HepG2 (cell line): ENCODE results near the gene RBM12. TPM values are rescaled to one million over a fixed set of nuclear protein-coding genes. Genes with fewer than 3 reads are reported as not detected.

Experiments used
- ATF4 ChIP-seq, 2 experiments: fragments of 450-650 bp in 1 of 2; sonication (generic) in 1 of 2; formaldehyde crosslinking; IDR thresholded peaks; 2 replicates each; pipeline versions ENCODE4 v1.5.0 to v1.8.0; 2020 to 2022; ENCODE audit warnings: mild to moderate bottlenecking in 1 of 2, missing genetic modification reagents in 1 of 2
- CBX2 ChIP-seq, 2 experiments: fragments of 200-600 bp in 1 of 2; sonication (generic); formaldehyde crosslinking in 1 of 2; IDR thresholded peaks; 2 replicates each; pipeline versions ENCODE4 v1.7.0 to v1.8.1; 2018 to 2022; ENCODE audit warnings: low read depth in 2 of 2, low read length in 1 of 2, mild to moderate bottlenecking in 1 of 2, missing genetic modification reagents in 1 of 2
- E2F2 ChIP-seq: sonication (generic); formaldehyde crosslinking; IDR thresholded peaks from 2 replicates; pipeline ENCODE4 v1.4.0; 2020; ENCODE audit warnings: missing genetic modification reagents, borderline replicate concordance
- GABPB1 ChIP-seq: IDR thresholded peaks from 2 replicates; pipeline ENCODE4 v1.6.1; 2016; ENCODE audit warnings: mild to moderate bottlenecking, missing genetic modification reagents, moderate library complexity, missing compliant biosample characterization
- HBP1 ChIP-seq: IDR thresholded peaks from 2 replicates; pipeline ENCODE4 v1.6.1; 2016; ENCODE audit warnings: low read depth, control low read depth
- HIVEP1 ChIP-seq: sonication (generic); formaldehyde crosslinking; IDR thresholded peaks from 2 replicates; pipeline ENCODE4 v1.4.0; 2020; ENCODE audit warnings: mild to moderate bottlenecking, missing genetic modification reagents
- HNRNPK ChIP-seq: fragments of 200-400 bp; formaldehyde crosslinking; IDR thresholded peaks from 2 replicates; pipeline ENCODE4 v1.6.1; 2018; ENCODE audit warnings: low read length, low read depth, moderate library complexity, mild to moderate bottlenecking; ENCODE audit not compliant: poor library complexity, severe bottlenecking
- KDM6A ChIP-seq: IDR thresholded peaks from 2 replicates; pipeline ENCODE4 v1.6.1; 2016; ENCODE audit warnings: low read depth
- MAFG ChIP-seq: sonication (generic); formaldehyde crosslinking; IDR thresholded peaks from 2 replicates; pipeline ENCODE4 v1.5.1; 2020; ENCODE audit warnings: mild to moderate bottlenecking, missing genetic modification reagents
- MIER3 ChIP-seq: IDR thresholded peaks from 2 replicates; pipeline ENCODE4 v1.6.1; 2016; ENCODE audit warnings: missing compliant biosample characterization, borderline replicate concordance
- NAIF1 ChIP-seq: sonication (generic); formaldehyde crosslinking; IDR thresholded peaks from 2 replicates; pipeline ENCODE4 v1.5.0; 2020; ENCODE audit warnings: mild to moderate bottlenecking, missing genetic modification reagents, borderline replicate concordance
- NCOA5 ChIP-seq: sonication (generic); formaldehyde crosslinking; IDR thresholded peaks from 2 replicates; pipeline ENCODE4 v1.4.0; 2020; ENCODE audit warnings: missing genetic modification reagents
- NFIB ChIP-seq: sonication (generic); formaldehyde crosslinking; IDR thresholded peaks from 2 replicates; pipeline ENCODE4 v1.9.0; 2021; ENCODE audit warnings: missing genetic modification reagents, mild to moderate bottlenecking, borderline replicate concordance
- NR2C2 ChIP-seq: sonication (generic); formaldehyde crosslinking; IDR thresholded peaks from 2 replicates; pipeline ENCODE4 v1.4.0; 2020; ENCODE audit warnings: missing genetic modification reagents, mild to moderate bottlenecking, moderate library complexity, borderline replicate concordance
- PHF8 ChIP-seq: sonication (generic); formaldehyde crosslinking; IDR thresholded peaks from 2 replicates; pipeline ENCODE4 v1.5.0; 2020; ENCODE audit warnings: missing genetic modification reagents
- PITX1 ChIP-seq: sonication (generic); formaldehyde crosslinking; IDR thresholded peaks from 2 replicates; pipeline ENCODE4 v1.5.1; 2020; ENCODE audit warnings: mild to moderate bottlenecking, missing genetic modification reagents
- SIN3A ChIP-seq: IDR thresholded peaks from 2 replicates; pipeline ENCODE4 v1.6.1; 2011; ENCODE audit warnings: low read depth, mild to moderate bottlenecking, control low read depth, low read length, borderline replicate concordance
- SOX5 ChIP-seq: IDR thresholded peaks from 2 replicates; pipeline ENCODE4 v1.6.1; 2016; ENCODE audit warnings: borderline replicate concordance
- ZFY ChIP-seq: sonication (generic); formaldehyde crosslinking; IDR thresholded peaks from 2 replicates; pipeline ENCODE4 v1.4.0; 2020; ENCODE audit warnings: missing genetic modification reagents
- ZNF33A ChIP-seq: sonication (generic); formaldehyde crosslinking; IDR thresholded peaks from 2 replicates; pipeline ENCODE4 v1.5.1; 2020; ENCODE audit warnings: missing genetic modification reagents, mild to moderate bottlenecking, moderate library complexity, borderline replicate concordance
- ZNF343 ChIP-seq: sonication (generic); formaldehyde crosslinking; IDR thresholded peaks from 2 replicates; pipeline ENCODE4 v1.4.0; 2020; ENCODE audit warnings: mild to moderate bottlenecking, missing genetic modification reagents
- ZSCAN29 ChIP-seq: sonication (generic); formaldehyde crosslinking; conservative IDR thresholded peaks from 2 replicates; pipeline ENCODE4 v1.4.0; 2020; ENCODE audit warnings: mild to moderate bottlenecking, missing genetic modification reagents
- ZSCAN5A ChIP-seq: sonication (generic); formaldehyde crosslinking; IDR thresholded peaks from 2 replicates; pipeline ENCODE4 v1.8.0; 2022; ENCODE audit warnings: mild to moderate bottlenecking, missing genetic modification reagents, borderline replicate concordance
- polyA plus RNA-seq, 8 experiments: library from polyadenylated mRNA; depleted of rRNA in 3 of 8; stranded (reverse) in 7 of 8; unstranded in 1 of 8; fragments of >200 nt; fragmentation: Illumina TruSeq in 4 of 8; extraction: Trizol in 4 of 8; gene quantifications; 2 replicates each; pipeline versions ENCODE4 v1.2.1 to v1.2.3, GENCODE V29; 2011 to 2016; ENCODE audit warnings: low read depth in 4 of 8, missing spikeins in 1 of 8, mixed read lengths in 1 of 8; ENCODE audit not compliant: insufficient read depth in 1 of 8
- total RNA-seq, 5 experiments: library from RNA; depleted of rRNA; stranded (reverse); fragments of >200 nt; fragmentation: Illumina TruSeq; extraction: Trizol; gene quantifications; 2 replicates each; pipeline ENCODE4 v1.2.3, GENCODE V29; 2016; ENCODE audit warnings: low read depth in 1 of 5

Gene RBM12
- total and polyA plus RNA-seq, 2 of the 13 experiments (the other 11 are each of a cell fraction or from before 2014, with no cell fraction given) = 97.9 to 104 TPM

- TF ChIP-seq NCOA5 (CRISPR knock-in tag) = no peak
- peak; percentile 99 for TF ChIP-seq ZNF33A
- TF ChIP-seq NAIF1 (CRISPR knock-in tag) = peak; percentile 93
- TF ChIP-seq ZSCAN5A (CRISPR knock-in tag) = peak; percentile 88; the same call in 1 of the 2 replicates
- no peak for TF ChIP-seq KDM6A (CRISPR knock-in tag)
- peak; percentile 79 for TF ChIP-seq GABPB1 (CRISPR knock-in tag)
- peak in 1 of 2 experiments; percentile 84; a peak in 2 of 4 replicates for TF ChIP-seq ATF4 (CRISPR knock-in tag; IDR thresholded peaks at IDR 0.05)
- peak; percentile 81 for TF ChIP-seq PHF8 (CRISPR knock-in tag)
- peak; percentile 22; the same call in 1 of the 2 replicates for TF ChIP-seq SIN3A
- TF ChIP-seq PITX1 (CRISPR knock-in tag) = peak; percentile 89
- no peak for TF ChIP-seq HBP1 (CRISPR knock-in tag)
- TF ChIP-seq HIVEP1 (CRISPR knock-in tag) = peak; percentile 81; the same call in 1 of the 2 replicates
- no peak for TF ChIP-seq NFIB (CRISPR knock-in tag)
- peak; percentile 78 for TF ChIP-seq MAFG
- peak; percentile 98; the same call in 1 of the 2 replicates for TF ChIP-seq E2F2 (CRISPR knock-in tag)
- TF ChIP-seq ZFY (CRISPR knock-in tag) = peak; percentile 94
- no peak for TF ChIP-seq ZSCAN29 (CRISPR knock-in tag)
- no peak for TF ChIP-seq SOX5 (CRISPR knock-in tag)
- peak; percentile 82; the same call in 1 of the 2 replicates for TF ChIP-seq ZNF343 (CRISPR knock-in tag)
- TF ChIP-seq CBX2 (IDR thresholded peaks at IDR 0.05; ENCODE audit: low read depth, low read length) = no peak
- peak; percentile 99 for TF ChIP-seq CBX2 (CRISPR knock-in tag; IDR thresholded peaks at IDR 0.05; ENCODE audit: low read depth)
- peak; percentile 84 for TF ChIP-seq NR2C2 (CRISPR knock-in tag)
- TF ChIP-seq HNRNPK = peak; percentile 61
- peak; percentile 16; the same call in 1 of the 2 replicates for TF ChIP-seq MIER3
Measured at GRCh38 chr20:35615667-35616464, 48.8 kb downstream of the RBM12 start, which contains the start of gene SPAG4 (continued).
